OCI-M2 (cell line): ENCODE results near the gene CDH12.
"Not testable (repeated sequence)": the region's sequence is repeated elsewhere in the genome, so short reads cannot be mapped to it uniquely, and the experiment has no call there.

ENCODE experiments used
- DNase-seq: peaks from one replicate; lab custom pipeline; 2025; ENCODE audit not compliant: unreplicated experiment; lab: John Stamatoyannopoulos, UW

The CDH12 gene

DNA sequence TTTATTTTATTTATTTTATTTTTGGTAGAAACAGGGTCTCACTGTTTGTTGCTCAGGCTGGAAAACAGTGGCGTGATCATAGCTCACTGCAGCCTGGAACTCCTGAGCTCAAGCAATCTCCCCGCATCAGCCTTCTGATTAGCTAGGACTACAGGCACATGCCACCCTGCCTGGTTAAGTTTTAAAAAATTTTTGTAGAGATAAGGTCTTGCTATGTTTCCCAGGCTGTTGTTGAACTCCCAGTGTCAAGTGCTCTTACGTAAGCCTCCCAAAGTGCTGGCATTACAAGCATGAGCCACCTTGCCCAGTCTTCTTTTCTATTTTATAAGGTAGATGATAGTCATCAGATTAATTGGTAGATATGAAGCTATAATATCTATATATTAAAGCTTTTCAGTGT is 382.7 kb downstream of the CDH12 start:
- no peak for DNase-seq

DNA sequence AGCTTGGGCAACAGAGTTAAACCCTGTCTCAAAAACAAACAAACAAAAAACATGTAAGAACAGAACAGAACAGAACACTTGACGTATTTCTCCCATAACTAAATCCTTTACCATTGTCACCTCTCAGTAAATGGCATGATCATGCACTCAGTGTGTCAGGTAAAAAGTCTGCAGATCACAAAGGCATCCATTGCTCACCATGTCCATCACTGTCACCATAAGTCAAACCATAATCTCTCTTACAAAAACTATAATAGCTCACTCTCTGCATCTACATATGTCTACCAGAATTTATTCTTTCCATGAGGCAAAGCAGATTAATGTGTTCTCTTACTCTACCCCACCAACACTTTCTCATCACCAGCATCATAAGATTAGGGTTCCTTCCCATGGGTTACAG is 387.5 kb downstream of the CDH12 start:
- DNase-seq: no peak

DNA sequence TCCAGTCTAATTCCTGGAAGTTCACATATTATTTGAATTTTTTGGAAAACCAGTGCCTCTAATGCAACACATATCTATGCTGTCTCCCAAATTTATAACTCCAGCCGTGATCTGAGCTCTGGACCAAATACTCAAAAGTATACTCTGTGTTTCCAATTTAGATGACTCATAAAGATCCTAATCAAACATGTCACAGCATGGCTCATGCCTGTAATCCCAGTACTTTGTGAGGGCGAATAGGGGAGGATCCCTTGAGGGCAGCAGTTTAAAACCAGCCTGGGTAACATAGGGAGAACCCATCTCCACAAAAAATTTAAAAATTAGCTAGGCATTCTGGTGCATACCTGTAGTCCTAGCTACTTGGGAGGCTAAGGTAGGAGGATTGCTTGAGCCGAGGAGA is 388.0 kb downstream of the CDH12 start:
- DNase-seq: no peak

DNA sequence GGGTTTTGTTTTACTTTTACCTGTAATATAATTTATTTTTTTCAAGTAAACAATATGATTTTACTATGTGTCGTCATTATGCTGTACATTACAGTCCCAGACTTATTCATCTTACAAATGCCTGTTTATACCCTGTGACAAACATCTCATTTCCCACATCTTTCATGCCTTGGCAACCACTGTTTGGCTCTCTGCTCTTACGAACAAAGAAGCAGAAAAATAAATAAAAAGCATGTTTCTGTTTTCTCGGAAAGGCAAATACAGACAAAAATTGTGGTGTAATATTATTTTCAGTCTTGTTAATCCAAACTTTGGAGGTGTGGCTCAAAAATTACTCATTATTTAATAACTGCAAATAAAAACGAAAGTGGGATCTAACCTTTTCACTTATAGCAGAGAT is 393.0 kb downstream of the CDH12 start:
- DNase-seq: no peak

DNA sequence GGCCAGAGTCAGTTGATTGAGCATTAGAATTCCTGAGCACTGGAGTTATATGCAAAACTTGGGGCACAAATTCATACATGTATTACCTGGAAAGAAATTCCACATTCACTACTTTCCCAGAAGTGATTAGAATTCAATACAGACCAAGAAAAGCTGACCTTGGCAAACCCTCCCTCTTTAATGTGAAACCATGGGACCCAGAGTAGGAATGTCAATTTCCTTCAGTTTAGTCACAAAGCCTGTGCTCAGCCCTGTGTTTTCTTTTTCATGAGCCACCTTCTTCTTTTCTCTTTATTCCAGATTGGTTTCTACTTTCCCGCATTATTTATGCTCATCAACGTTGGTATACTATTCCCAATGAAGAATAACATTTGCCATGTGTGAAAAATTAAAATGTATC is 420.2 kb downstream of the CDH12 start:
- no peak for DNase-seq

DNA sequence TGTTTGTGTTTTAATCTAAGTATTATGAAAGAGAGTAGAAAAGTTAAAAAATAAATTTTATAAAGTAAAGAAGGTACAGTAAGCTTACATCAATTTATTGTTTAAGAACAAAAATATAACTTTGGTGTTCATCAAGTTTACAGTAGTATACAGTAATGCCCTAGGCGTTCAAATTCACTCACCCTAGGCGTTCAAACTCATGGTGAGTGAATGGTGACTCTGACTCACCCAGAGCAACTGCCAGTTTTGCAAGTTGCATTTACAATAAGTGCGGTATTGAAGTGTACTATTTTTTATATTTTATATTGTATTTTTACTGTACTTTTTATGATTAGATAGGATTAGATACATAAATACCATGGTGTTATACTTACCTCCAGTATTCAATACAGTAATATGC is 421.3 kb downstream of the CDH12 start:
- DNase-seq: no peak

DNA sequence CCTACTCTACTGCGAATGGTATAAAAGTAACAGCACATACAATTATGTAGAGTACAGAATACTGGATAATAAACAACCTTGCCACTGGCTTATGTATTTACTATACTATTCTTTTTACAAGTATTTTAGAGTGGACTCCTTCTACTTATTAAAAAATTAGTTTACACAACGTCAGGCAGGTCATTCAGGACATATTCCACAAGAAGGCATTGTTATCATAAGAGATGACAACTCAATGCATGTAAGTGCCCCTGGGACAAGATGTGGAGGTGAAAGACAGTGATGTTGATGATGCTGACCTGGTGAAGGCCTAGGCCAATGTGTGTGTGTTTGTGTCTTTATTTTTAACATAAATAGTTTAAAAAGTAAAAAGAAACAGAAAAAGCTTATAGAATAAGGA is 421.7 kb downstream of the CDH12 start:
- DNase-seq: no peak

DNA sequence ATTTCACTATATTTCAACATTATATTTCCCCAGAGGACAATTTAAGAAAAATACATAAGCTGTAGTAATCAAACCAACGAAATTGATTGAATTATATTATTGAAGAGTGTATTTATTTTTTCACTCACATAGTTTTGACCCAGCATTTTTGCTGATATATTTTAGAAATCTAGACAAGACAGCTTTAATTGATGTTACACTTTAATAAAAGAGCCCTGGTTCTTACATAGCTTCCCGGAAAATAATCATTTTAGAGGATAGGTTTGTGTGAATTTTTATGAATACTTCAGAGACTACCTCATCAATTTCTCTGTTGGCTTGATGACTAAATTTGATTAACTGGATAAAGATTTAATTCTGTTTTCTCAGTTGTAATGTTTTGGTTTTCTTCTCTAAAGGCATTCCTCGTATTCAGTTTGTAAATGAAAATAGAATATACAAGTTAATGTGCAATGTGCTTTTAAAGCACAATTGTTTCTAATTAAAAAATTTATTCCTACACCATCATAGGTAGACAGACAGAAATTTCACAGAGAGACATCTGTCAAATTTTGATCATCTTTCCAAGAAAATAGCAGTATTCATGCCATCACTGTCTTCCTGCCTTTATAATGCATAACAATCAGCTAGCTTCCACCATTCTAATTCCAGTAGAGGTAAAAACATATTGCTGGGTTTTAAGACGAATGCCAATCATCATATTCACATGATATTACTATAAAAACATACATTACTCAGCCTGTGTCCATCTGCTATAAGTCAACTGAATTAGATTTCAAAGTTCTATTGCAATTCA is 441.4 kb downstream of the CDH12 start:
- DNase-seq: no peak

DNA sequence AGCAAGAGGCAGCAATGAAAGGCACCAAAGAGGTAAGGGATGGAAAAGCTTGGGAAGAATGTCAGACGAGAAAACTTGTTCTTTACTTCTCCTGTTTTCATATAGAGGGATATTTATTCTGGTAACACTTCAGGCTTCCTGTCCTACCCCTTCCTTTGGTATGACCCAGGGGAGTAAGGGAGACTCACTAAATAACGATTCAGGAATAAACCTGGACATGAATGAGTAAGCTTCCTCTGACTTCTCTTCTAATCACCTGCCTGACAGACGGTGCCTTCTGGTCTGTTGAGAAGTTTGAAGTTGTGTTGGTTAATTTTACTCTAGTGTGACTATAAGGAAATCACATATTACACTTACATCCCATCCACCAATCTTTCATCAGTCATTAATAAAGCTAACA is 461.2 kb downstream of the CDH12 start:
- DNase-seq: no peak

DNA sequence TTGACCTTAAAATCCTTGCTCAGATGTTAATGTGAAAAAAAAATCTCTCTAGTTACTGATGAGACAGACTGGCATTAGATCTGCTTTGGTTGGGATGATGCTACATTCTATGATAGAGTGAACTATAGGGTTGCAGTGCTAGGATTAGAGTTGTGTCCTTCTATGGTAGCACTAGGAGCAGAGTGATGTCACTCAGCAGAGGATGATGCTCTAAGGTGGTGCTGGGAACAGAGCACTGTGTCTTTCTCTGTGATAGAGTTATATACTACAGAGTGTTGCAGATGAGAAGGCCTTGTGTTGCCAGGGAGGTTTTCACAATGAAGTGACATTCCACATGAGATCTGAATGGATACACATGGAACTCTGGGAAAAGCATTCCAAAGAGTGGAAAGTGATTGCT is 462.3 kb downstream of the CDH12 start:
- no peak for DNase-seq

DNA sequence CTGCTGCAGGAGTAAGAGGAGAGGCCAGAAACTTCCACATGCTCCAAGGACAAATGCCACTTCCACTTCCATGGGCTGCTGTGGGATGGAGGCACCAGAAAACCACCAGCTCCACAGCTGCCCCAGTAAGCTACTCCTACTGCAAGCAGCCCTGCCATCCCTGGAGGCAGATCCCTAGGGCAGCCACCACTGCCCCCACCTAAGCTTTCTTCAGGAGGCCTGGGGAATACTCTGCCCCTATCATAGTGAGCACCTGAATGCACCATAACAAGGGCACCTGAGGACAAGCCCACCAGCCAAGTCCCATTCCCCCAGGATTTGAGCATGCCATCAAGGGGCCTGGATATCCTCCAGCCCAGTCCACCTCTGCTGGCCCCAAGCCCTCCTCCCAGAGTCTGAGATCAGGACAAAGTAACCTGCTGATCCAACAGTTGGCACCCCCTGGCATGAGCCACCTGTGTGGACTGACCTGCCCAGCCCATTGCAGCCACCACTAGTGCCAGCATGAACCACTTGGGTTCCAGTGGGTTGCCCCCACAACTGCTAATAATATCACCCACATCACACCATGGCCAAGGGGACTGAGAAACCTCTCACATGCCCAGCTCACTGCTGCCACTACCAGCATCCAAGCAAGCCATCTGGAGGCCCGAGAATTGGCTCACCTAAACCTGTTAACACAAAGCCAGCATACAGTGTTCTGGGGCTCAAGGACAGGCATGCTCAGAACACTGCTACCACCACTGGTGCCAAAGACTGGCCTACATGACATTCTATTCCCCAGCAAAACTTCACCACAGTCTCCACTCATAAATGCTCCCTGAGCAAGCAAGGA is 480.1 kb downstream of the CDH12 start:
- no peak for DNase-seq

DNA sequence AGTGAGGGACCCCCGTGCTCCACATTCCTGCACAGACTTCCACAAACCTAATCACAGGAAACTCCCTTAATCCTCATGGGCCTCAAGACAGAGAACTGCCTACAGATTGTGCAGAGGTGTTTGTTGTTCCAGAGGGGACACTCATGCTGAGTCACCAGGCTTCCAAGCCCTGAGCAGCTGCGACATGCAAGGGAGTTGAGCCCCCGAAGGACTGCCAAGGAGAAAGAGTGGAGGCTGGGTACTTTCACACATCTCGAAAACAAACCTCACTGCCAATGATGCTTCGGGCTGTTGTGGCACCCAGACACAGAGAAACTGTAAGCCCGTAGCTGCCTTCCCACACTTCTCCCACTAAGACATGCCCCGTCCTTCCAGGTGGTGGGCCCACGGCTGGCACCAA is 480.8 kb downstream of the CDH12 start:
- DNase-seq: no peak

DNA sequence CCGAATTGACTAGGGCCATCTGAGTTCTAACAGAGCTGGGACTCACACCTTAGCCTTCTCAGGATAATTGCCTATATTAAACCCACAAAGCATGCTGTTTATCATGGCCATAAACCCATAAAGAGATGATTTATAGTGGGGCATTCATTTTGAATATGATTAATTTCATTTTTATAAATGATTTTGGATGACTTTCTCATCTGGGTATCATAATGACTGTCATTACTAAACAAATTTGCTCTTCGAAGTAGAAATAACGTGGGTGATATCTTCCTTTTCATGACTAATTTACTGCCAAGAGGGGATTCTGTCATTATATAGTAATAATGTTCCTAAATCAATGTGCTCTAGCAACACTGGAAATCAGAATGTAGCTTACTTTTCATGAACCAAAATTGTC is 498.2 kb downstream of the CDH12 start:
- DNase-seq: no peak

DNA sequence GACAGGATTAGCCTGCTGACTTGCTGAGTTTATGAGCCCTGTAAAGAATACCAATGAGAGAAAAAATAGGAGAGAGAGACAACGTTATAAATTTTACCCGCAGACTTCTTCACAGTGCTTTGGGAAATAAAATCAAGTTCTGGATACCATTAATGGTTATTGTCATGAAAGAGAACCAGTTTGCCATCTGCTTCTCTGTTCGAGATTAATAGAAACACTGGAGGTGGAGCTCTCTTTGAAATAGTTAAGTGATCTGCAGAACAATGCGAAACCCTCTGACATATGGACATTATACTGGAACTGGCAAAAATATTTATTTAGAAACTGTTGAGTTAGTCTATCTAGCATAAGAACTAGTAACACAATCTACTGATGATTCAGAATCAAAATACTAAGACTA is 500.7 kb downstream of the CDH12 start:
- no peak for DNase-seq

DNA sequence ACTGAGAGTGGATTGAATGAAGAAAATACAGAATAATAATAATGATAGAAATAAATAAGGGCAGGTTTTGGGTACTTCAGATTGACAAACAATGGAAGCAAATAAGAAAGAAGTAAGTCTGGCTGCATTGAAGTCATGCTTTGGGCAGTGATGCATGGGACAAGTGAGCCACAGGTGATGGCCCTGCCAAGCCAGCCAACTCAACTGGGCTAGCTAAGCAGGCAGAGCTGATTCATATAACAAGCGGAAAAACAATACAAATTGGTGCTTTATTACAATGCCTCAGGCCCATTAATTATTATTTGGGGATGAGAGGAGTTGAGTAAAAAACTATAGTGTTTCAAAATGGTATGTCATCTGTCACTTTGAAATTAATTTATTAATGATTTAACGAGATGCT is 502.0 kb downstream of the CDH12 start:
- DNase-seq: no peak

DNA sequence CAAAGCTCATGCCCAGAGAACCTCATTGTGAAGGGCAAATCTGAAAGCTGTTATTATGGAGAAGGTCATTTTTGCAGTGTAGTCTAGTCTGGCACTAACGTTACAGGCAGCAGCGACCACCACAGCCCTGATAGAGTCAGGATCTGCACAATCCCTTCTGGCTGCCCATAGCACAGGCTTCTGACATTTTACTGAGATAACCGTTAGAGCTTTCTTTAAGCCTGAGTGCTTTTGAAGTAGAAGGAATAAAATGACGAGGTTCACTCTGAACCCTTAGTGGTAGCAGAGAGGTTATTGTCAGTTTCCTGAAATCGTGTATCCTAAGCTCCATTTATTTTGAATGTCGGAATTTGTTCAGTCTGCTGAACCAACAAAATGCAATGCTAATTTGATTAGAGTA is 505.1 kb downstream of the CDH12 start:
- DNase-seq: no peak

DNA sequence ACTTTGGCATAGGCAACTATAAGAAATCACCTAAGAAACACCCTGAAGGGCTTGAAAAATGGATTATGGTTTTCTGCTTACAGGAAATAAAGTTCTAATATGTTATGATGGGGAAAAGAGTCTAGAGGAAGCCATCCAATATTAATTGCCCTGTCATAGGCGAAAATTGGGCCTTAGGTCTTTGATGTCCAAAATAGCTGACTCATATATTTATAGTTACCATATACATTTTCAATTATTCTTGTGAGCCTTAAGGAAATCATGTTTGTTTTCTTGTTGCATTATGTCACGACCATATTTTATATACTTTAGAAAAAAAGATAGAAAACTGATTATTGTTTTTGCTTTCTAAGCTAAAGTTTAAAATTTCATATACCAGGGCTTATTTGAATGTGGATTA is 509.1 kb downstream of the CDH12 start:
- DNase-seq: no peak

DNA sequence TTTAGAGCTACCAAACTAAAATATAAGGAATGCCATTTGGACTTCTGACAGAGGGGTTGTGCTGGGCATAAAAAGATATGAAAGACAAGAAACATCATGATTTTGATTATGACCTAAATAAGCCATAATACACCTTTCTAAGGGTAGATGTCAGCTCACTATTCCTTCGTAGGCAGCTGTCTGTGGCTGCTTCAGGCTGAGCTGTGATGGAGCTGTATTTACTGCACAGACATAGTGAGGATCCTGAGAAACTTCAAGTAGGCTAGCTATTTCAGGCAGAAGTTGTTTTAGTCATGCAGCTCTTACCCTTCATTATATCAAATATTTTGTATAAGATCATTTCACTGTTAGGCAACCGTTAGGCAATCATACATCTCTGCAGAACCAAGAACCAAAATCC is 511.7 kb downstream of the CDH12 start:
- no peak for DNase-seq

DNA sequence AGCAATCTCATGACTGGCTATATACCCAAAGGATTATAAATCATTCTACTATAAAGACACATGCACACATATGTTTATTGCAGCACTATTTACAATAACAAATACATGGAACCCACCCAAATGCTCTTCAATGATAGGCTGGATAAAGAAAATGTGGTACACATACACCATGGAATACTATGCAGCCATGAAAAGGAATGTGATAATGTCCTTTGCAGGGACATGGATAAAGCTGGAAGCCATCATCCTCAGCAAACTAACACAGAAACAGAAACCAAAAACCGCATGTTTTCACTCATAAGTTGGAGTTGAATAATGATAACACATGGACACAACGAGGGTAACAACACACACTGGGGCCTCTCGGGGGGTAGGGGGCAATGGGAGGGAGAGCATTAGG is 520.2 kb downstream of the CDH12 start:
- DNase-seq: not testable (repeated sequence)

DNA sequence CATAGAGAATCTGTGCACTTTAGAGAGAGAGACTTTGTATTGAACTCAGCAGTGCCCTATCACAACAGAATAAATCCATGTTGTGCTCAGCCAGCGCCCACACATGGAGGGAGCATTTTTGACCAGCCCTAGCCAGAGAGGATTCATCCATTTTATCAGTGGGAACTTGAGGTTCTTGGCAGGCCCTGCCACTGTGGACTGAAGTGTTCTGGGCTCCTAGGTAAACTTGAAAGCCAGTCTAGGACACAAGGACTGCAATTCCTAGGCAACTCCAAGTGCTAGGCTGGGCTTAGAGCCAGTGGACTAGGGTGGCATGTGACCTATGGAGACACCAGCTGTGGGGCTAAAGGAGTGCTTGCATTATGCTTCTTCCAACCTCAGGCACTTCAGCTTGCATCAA is 523.5 kb downstream of the CDH12 start:
- no peak for DNase-seq

DNA sequence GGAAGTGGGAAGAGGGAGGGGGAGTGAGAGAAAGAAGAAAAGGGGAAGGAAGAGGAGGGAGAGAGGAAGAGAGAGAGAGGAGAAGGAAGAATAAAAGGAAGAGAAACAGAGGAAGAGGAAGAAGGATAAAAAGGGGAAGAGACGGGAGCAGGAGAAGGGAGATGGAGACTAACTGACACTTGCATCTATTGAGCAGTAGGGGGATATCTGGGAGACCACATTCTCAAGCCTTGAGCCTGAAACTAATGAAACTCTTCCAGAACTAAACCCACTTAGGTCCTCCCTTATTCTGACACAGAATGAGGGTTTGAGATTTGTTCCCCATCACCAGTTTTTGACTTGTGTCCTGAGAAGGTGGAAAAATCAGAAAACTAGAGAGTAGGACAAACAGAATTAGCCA is 533.3 kb downstream of the CDH12 start:
- no peak for DNase-seq

DNA sequence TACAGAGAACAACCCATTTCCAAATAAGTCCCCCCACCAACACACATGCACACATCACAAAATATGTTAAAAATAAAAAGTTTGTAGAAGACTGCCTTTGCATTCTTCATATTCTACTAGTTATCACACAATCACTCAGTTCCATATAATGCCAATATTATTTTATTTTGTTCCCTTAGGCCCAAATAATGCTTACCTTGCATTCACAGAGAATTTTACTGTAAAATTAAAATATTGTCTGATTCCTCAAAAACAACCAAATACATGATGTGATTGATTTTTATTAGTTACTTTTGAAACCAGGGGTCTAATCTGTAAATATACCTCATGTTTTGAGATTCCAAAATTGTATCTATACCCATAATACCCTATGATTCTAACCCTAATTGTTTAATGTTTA is 536.9 kb downstream of the CDH12 start:
- DNase-seq: no peak

DNA sequence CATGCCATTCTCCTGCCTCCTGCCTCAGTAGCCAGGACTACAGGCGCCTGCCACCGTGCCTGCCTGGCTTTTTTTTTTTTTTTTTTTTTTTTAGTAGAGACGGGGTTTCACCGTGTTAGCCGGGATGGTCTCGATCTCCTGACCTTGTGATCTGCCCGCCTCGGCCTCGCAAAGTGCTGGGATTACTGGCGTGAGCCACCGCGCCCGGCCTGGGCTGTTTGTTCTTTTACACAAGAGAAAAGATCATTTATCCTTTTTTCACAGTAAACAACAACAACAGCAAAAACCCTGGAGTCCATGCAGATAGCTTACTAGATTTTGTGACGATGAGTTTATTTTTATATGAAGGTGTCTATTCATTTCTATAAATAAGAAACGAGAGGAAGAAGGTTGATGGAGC is 538.1 kb downstream of the CDH12 start:
- DNase-seq: not testable (repeated sequence)
